ENCODE measurements around the gene PPP2R2C. TPM values are rescaled to one million over a fixed set of nuclear protein-coding genes. Genes with fewer than 3 reads are reported as not detected.

PPP2R2C gene
- total RNA-seq, 2 donors from 2014 or later = 0.05 to 0.35 TPM

DNA sequence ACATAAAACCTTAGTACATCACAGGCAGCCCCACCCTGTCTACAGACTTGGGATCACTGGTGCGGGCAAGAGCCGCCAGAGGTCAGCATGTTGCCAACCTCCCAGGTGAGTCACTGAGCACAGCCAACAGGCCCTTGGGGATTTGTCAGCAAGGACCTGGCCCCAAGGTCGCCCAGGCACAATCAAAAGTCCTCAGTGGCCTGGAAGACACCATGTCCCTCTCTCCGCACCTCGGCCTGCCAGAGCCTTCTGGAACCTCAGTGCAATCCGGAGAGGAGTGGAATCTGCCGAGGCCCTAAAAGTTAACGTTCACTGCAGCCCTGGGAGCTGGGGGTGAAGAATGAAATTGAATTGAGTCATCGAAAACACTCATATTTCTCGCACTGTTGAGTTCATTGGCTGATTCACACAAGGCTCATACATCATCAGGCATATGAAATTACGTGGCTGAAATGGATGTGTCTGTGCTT lies 128.4 kb downstream of the PPP2R2C start:
- Histone ChIP-seq H3K36me3 (no peaks in the 10 kb centered on the region), H3K27ac (no peak overlapping the region), H3K4me3 (no peak overlapping the region), H3K27me3 (no peaks in the 10 kb centered on the region), H3K9ac (ENCODE audit: low read depth in 2 of 2, low read length in 2 of 2) (no peak overlapping the region), H3K4me1 (no peaks in the 10 kb centered on the region), H3K9me3 (no peaks in the 10 kb centered on the region)
- intact Hi-C loops (cut with DNase I) = no loop called here
- TF ChIP-seq, protein P1, sequence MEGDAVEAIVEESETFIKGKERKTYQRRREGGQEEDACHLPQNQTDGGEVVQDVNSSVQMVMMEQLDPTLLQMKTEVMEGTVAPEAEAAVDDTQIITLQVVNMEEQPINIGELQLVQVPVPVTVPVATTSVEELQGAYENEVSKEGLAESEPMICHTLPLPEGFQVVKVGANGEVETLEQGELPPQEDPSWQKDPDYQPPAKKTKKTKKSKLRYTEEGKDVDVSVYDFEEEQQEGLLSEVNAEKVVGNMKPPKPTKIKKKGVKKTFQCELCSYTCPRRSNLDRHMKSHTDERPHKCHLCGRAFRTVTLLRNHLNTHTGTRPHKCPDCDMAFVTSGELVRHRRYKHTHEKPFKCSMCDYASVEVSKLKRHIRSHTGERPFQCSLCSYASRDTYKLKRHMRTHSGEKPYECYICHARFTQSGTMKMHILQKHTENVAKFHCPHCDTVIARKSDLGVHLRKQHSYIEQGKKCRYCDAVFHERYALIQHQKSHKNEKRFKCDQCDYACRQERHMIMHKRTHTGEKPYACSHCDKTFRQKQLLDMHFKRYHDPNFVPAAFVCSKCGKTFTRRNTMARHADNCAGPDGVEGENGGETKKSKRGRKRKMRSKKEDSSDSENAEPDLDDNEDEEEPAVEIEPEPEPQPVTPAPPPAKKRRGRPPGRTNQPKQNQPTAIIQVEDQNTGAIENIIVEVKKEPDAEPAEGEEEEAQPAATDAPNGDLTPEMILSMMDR (IDR thresholded peaks at IDR 0.05) = no peak
- no peak for DNase-seq

DNA sequence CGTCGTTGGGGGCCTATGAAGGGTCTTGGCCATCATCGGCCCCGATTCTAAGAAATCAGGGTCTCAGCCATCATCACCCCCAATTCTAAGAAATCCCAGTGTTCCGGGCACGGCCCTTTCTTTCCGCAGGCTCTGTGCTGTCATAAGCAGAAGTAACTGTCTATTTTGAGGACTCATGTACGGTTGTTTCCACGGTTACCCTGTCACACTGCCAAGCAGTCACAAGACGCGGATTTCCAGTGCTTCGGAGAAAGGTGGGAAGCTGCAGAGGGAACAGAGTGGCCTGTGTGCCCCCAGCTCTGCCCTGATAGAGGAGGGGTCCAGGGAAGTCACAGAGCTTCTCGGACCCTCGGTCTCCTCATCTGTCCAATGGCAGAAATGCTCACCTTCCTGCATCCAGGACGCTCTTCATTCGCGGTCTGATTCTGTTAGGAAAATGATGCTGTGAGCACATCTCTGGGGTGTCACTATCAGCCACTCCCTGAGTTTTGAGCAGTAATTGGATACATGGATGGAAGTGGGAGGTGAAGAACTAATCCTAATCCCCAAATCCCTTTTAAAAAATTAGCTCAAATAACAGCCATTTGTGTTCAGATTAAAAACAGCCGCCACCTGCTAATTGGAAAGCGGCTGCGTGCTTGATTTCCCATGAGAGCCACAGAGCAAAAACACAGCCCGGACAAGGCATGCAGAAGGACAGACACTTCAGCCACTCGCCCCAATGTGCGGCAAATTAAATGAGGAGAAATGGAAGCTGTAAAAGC lies 129.7 kb downstream of the PPP2R2C start:
- Histone ChIP-seq H3K9ac (ENCODE audit: low read depth in 2 of 2, low read length in 2 of 2) (no peak overlapping the region), H3K27ac (no peak overlapping the region), H3K9me3 (no peaks in the 10 kb centered on the region), H3K27me3 (no peaks in the 10 kb centered on the region), H3K36me3 (no peaks in the 10 kb centered on the region), H3K4me1 (no peaks in the 10 kb centered on the region), H3K4me3 (no peak overlapping the region)
- intact Hi-C loops (cut with DNase I) = no loop called here
- TF ChIP-seq, protein P1 (IDR thresholded peaks at IDR 0.05) = no peak
- DNase-seq = no peak

DNA sequence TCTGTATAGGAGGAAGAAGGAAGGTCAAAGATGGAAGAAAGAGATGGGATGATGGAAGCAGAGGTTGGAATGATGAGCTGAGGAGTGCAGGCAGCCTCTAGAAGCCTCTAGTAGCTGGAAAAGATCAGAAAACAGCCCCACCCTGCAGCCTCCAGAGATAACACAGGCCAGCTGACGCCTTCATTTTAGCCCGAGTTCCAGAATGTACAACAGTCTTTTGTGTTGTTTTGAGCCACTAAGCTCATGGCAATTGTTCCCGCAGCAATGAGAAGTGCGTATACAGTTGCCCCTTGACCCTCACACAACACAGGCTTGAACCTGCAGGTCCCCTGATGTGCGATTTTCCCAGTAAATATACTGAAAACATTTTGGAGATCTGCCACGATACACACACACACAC lies 130.7 kb downstream of the PPP2R2C start:
- intact Hi-C loops (cut with DNase I) = no loop called here
- Histone ChIP-seq H3K4me3 (no peak overlapping the region), H3K36me3 (no peaks in the 10 kb centered on the region), H3K4me1 (no peaks in the 10 kb centered on the region), H3K27me3 (no peaks in the 10 kb centered on the region), H3K9ac (ENCODE audit: low read depth in 2 of 2, low read length in 2 of 2) (no peak overlapping the region), H3K9me3 (no peaks in the 10 kb centered on the region), H3K27ac (no peak overlapping the region)
- DNase-seq = no peak
- TF ChIP-seq, protein P1 (IDR thresholded peaks at IDR 0.05) = no peak

DNA sequence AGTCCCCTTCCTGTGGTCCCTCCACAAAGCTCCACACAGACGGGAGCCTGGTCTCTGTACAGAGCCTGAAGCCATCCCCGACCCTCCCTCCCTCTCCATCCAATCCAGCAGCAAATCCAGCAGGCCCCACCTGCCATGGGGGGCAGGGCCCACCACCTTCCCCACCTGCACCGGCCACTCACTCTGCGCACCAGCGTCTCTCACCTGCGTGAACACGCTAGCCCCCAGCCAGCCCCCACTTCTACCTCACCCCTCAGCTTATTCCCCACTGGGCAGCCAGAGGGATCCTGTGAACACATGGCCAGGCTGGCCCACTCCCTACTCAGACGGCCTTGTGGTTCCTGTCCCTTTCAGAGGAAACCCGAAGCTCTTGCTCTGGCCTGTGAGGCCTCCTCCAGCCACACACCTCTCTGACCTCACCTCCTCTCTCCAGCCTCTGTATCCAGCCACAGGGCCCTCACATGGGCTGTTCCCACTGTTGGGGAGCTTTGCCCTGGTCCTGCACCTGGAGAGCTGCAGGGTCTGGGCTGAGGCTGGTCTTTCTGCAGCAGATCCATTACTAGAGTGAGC lies 131.9 kb downstream of the PPP2R2C start:
- Histone ChIP-seq H3K9me3 (no peaks in the 10 kb centered on the region), H3K36me3 (no peaks in the 10 kb centered on the region), H3K27ac (no peak overlapping the region), H3K27me3 (no peaks in the 10 kb centered on the region), H3K4me1 (no peaks in the 10 kb centered on the region), H3K9ac (ENCODE audit: low read depth in 2 of 2, low read length in 2 of 2) (no peak overlapping the region), H3K4me3 (no peak overlapping the region)
- DNase-seq = no peak
- intact Hi-C loops (cut with DNase I) = no loop called here
- TF ChIP-seq, protein P1 (IDR thresholded peaks at IDR 0.05) = no peak

DNA sequence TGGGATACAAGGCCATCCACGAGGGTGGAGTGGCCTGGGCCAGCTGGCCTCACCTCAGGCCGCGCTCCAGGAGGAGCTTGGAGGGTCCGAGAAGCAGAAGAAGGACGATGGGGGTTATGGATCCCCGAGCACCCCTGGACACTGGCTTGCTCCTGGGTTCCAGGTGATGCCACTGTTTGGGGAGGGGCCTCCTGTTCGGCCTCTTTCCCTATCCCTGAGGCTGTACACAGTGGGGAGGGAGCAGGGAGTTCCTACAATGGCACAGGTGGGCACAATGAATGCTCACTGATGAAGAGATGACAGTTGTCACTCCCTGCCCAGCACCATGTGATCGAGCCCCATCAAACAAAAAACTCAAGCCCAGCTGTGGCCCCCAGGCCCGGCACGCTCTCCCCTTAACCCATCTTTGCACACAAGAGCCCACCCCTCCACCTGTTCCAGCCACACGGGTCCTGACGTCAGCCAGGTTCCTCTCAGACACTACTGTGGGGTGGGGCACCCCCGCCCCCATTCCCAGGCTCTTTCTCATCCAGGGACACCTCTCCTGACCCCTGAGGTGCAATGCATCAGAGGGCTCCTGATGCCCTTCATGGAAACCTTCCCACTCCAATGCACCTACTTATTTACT lies 132.5 kb downstream of the PPP2R2C start:
- Histone ChIP-seq H3K27me3 (no peaks in the 10 kb centered on the region), H3K27ac (no peak overlapping the region), H3K4me1 (no peaks in the 10 kb centered on the region), H3K9me3 (no peaks in the 10 kb centered on the region), H3K36me3 (no peaks in the 10 kb centered on the region), H3K4me3 (no peak overlapping the region), H3K9ac (ENCODE audit: low read depth in 2 of 2, low read length in 2 of 2) (no peak overlapping the region)
- intact Hi-C loops (cut with DNase I) = no loop called here
- TF ChIP-seq, protein P1 (IDR thresholded peaks at IDR 0.05) = no peak
- no peak for DNase-seq
